Activated CD4-positive, alpha-beta T cell treated with anti-CD3 and anti-CD28 coated beads for 36 hours (primary cell): Measurements from ENCODE around the gene AGFG1. TPM values are rescaled to one million over a fixed set of nuclear protein-coding genes. Genes with fewer than 3 reads are reported as not detected.
A peak's percentile ranks its signal among the peaks of the same experiment; 100 is the strongest.

Experiments
- ATAC-seq: fragments of 200-7000 bp; cut with Tn5 transposase; one replicate; pipeline ENCODE4 v1.10.0; 2021; ENCODE audit warnings: mild to moderate bottlenecking, moderate library complexity
- CTCF ChIA-PET: fragments of 350-600 bp; sonication (Branson Sonifier 250); formaldehyde crosslinking; loops from one replicate; lab custom pipeline; 2021; ENCODE audit warnings: antibody characterized with exemption; lab: Charles Lee
- POLR2A ChIA-PET: fragments of 350-600 bp; sonication (Branson Sonifier 250); formaldehyde crosslinking; loops from one replicate; lab custom pipeline; 2021; ENCODE audit warnings: antibody characterized with exemption, inconsistent platforms; lab: Charles Lee
- DNase-seq: peaks from one replicate; pipeline ENCODE4 v3.0.0-alpha.2; 2020
- H3K27ac Mint-ChIP-seq: one replicate; pipeline ENCODE4 v1.8.0; 2021; ENCODE audit warnings: mixed read lengths
- H3K27me3 Mint-ChIP-seq: one replicate; pipeline ENCODE4 v1.8.0; 2021; ENCODE audit warnings: mixed read lengths
- H3K36me3 Mint-ChIP-seq: one replicate; pipeline ENCODE4 v1.8.0; 2021; ENCODE audit warnings: low read depth, mixed read lengths
- H3K4me1 Mint-ChIP-seq: one replicate; pipeline ENCODE4 v1.8.0; 2021; ENCODE audit warnings: mixed read lengths
- H3K4me3 Mint-ChIP-seq: one replicate; pipeline ENCODE4 v1.8.0; 2021; ENCODE audit warnings: mild to moderate bottlenecking, moderate library complexity, mixed read lengths
- H3K9me3 Mint-ChIP-seq: one replicate; pipeline ENCODE4 v1.8.0; 2021; ENCODE audit warnings: low read depth, mixed read lengths
- intact Hi-C, 2 experiments: fragments of 100-400 bp; cut with DNase I in 1 of 2; cut with micrococcal nuclease in 1 of 2; formaldehyde crosslinking; loops; one replicate each; pipeline versions ENCODE4 v1.14.2 to v1.15.1; 2022 to 2024; cut with DNase I, micrococcal nuclease
- total RNA-seq, 2 experiments: library from RNA; stranded (reverse); gene quantifications; one replicate each; pipeline ENCODE4 v1.2.3, GENCODE V29; 2021

AGFG1 gene
- total RNA-seq, 2 experiments from 2014 or later = 158 to 214 TPM

DNA sequence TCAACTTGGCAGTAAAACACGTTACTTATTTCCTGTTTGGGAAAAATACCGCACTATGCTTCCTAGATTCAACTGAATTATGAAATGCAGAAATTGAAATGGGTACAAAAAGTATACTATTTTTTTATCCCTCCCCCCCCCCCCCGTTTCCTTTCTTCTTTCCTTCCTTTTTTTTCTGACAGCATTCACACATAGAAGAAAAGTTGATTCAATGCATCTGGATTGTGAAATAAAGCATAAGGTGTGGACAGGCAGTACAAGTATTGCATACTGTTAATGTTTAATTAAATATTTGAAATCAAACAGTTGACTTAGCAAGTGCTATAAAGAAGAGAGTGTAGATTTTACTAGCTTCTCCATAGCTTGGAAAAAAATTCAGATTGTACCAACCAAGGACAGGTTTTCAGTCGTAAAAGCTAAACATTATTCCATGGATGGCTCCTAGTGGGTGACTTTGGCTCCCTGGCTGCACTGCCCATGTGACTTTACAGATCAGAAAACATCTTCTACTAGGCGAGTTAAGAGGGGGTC lies 21.6 kb upstream of the AGFG1 start:
- ChIA-PET CTCF (no interaction called here), POLR2A (interaction anchor here (0.6 kb wide), 1 partner anchor 1900 kb away, joined by 9 read pairs; no protein-coding TSS in a partner anchor)
- no peaks in the 10 kb centered on the region for H3K9me3 Mint-ChIP-seq
- H3K27ac Mint-ChIP-seq = no peak overlapping the region
- H3K36me3 Mint-ChIP-seq = no peaks in the 10 kb centered on the region
- peaks cover 3% of the 10 kb centered on the region for H3K27me3 Mint-ChIP-seq
- no peak overlapping the region for H3K4me3 Mint-ChIP-seq
- ATAC-seq (no peak), DNase-seq (no peak)
- intact Hi-C loops = no loop called here
- peaks cover 15% of the 10 kb centered on the region for H3K4me1 Mint-ChIP-seq

DNA sequence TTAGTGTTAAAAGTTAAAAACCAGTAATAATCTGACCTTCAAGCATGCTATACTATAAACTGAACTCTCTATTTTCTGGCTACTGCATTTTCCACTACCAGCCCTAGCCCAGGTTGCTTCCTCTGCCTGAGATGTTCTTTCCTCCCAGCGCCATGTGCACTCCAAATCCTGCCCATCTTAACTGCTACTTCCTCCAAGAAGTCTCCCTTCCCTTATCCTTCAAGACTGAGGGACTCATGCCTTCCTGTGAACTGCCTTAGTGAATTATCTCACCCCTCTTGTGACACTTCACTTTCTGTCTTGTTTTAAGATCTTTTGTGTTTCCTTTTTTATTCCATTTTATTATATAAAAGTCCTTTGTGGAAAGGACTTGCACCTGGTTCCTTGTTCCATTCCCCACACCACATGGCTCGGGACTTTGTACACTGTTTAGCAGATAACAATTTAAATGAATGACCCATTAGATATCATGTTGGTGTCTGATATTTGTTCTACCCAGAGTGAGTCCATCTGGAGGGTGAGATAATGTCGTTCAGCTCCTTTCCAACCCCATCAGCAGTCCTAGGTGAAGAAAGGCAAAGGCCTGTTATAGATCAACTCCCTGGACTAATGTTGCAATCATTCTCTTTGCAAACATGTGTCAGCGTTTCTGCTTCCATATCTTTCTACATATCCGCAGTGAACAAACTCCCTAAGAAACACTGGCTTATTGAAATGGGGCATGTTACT lies 20.9 kb upstream of the AGFG1 start:
- Mint-ChIP-seq H3K36me3 (no peaks in the 10 kb centered on the region), H3K9me3 (no peaks in the 10 kb centered on the region), H3K27me3 (peaks cover 3% of the 10 kb centered on the region), H3K4me3 (no peak overlapping the region), H3K27ac (no peak overlapping the region), H3K4me1 (peaks cover 18% of the 10 kb centered on the region)
- ATAC-seq (no peak), DNase-seq (no peak)
- intact Hi-C loops = no loop called here
- ChIA-PET POLR2A (interaction anchor here (0.6 kb wide), 1 partner anchor 1900 kb away, joined by 9 read pairs; no protein-coding TSS in a partner anchor), CTCF (no interaction called here)

DNA sequence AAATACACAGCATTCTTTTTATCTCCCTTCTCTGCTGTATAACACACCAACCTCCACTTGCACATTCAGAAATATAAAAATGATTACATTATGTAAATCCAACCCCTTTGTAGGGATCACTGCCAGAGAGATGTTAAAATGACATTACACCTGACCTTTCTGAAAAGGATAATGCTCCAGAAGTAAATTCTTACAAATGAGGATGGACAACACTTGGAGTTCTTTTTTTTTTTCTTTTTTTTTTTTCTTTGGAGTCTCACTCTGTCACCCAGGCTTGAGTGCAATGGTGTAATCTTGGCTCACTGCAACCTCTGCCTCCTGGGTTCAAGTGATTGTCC lies 20.3 kb upstream of the AGFG1 start:
- ChIA-PET POLR2A (no interaction called here), CTCF (no interaction called here)
- intact Hi-C loops = no loop called here
- ATAC-seq (no peak), DNase-seq (no peak)
- Mint-ChIP-seq H3K4me1 (peaks cover 23% of the 10 kb centered on the region), H3K4me3 (no peak overlapping the region), H3K27ac (no peak overlapping the region), H3K27me3 (peaks cover 3% of the 10 kb centered on the region), H3K9me3 (no peaks in the 10 kb centered on the region), H3K36me3 (no peaks in the 10 kb centered on the region)

DNA sequence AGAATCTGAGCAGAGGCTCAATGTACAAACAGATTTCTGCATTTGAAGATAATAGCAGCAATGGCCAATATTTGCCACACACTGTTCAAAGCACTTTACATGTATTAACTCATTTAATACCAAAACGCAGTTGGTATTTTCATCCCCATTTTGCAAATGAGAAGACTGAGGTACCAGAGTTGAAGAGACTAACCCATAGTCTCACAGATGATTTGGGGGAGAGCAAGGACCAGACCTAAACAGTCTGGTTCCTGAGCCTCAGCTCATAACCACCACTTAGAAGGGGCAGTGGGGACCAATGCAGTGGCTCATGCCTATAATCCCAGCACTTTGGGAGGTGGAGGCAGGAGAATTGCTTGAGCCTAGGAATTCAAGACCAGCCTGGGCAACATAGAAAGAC lies 18.1 kb upstream of the AGFG1 start:
- no peaks in the 10 kb centered on the region for H3K36me3 Mint-ChIP-seq
- CTCF ChIA-PET = interaction anchor here (0.9 to 1.2 kb wide), 3 partner anchors 11 to 39 kb away, joined by 3 to 5 read pairs (median 4); no protein-coding TSS in a partner anchor
- no peaks in the 10 kb centered on the region for H3K9me3 Mint-ChIP-seq
- DNase-seq = no peak
- peaks cover 40% of the 10 kb centered on the region for H3K4me1 Mint-ChIP-seq
- H3K27me3 Mint-ChIP-seq = no peaks in the 10 kb centered on the region
- H3K4me3 Mint-ChIP-seq = no peak overlapping the region
- POLR2A ChIA-PET = no interaction called here
- H3K27ac Mint-ChIP-seq = no peak overlapping the region
- intact Hi-C loops = no loop called here
- ATAC-seq = no peak

DNA sequence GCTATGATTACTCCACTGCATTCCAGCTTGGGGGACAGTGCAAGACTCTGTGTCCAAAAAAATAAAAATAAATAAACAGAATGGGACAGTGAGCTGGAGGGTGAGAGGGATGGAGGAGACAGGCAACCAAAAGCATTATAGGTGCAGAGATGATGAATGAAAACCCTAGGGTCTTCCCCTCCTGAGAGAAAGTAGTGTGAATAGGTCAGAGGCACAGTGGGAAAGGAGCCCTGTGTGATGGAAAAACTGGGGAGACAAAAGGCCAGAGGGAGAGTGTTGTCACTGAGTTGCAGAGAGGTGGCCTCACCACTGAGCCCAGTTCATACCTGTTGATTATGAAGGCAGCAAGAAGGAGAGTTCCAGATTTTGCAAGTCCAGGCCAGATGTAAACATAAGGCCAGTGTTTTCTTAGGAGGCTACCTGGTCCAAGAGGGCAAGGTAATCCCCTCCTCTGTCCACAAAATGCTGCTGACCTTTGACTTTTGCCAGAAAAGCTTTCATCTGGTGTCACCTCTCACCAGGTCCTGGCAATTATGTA lies 17.6 kb upstream of the AGFG1 start:
- Mint-ChIP-seq H3K9me3 (no peaks in the 10 kb centered on the region), H3K27ac (no peak overlapping the region), H3K4me3 (no peak overlapping the region), H3K36me3 (no peaks in the 10 kb centered on the region), H3K27me3 (no peaks in the 10 kb centered on the region), H3K4me1 (peaks cover 46% of the 10 kb centered on the region)
- ChIA-PET CTCF (interaction anchor here (0.9 to 1.2 kb wide), 3 partner anchors 10 to 39 kb away, joined by 3 to 5 read pairs (median 4); no protein-coding TSS in a partner anchor), POLR2A (no interaction called here)
- DNase-seq (no peak), ATAC-seq (peak; percentile 28)
- intact Hi-C loops = no loop called here

DNA sequence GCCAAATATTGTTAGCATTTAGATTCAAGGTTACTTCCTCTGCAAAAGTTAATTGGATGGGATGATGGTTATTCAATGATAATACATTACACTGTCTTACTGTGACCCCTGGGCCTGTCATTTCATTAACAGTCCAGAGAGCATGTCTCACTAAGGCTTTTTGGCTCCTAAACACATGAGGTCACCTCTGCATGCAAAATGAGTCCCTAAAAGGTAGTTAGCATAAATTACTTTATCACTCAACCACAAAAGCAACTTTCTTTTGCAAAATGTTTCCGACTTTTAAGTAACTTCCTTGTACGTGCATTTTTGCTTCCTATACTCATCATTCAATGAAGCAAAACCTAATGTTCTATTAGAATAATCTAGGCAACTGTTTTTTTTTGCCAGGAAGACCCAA lies 16.8 kb upstream of the AGFG1 start:
- ATAC-seq = no peak
- no peaks in the 10 kb centered on the region for H3K27me3 Mint-ChIP-seq
- ChIA-PET CTCF (interaction anchor here (1.2 kb wide), 1 partner anchor 14 kb away, joined by 5 read pairs; no protein-coding TSS in a partner anchor), POLR2A (no interaction called here)
- no peaks in the 10 kb centered on the region for H3K36me3 Mint-ChIP-seq
- H3K9me3 Mint-ChIP-seq = no peaks in the 10 kb centered on the region
- peaks cover 54% of the 10 kb centered on the region for H3K4me1 Mint-ChIP-seq
- DNase-seq = no peak
- peak overlapping the region; percentile 4 for H3K27ac Mint-ChIP-seq
- intact Hi-C loops = no loop called here
- H3K4me3 Mint-ChIP-seq = no peak overlapping the region

DNA sequence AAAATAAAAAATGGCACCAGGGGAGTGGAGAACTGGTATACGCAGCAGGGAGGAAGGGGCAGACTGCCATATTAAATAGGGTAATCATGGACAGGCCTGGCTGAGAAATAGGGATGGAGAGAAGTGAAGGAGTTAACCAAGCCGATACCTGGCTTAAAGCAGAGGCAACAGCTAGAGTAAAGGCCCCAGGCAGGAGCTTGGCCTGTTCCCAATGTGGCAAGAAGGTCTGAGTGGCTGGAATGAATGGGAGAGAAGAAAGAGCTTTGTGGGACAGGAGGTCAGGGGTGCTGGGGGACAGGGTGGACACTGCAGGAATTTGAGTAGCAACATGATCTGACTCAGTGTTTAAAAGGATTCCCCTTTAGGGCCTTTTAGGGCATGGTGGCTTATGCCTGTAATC lies 15.9 kb upstream of the AGFG1 start:
- ChIA-PET CTCF (no interaction called here), POLR2A (no interaction called here)
- peaks cover 58% of the 10 kb centered on the region for H3K4me1 Mint-ChIP-seq
- H3K27me3 Mint-ChIP-seq = no peaks in the 10 kb centered on the region
- ATAC-seq (no peak), DNase-seq (no peak)
- H3K27ac Mint-ChIP-seq = peak overlapping the region; percentile 65
- intact Hi-C loops = no loop called here
- H3K4me3 Mint-ChIP-seq = no peak overlapping the region
- no peaks in the 10 kb centered on the region for H3K9me3 Mint-ChIP-seq
- H3K36me3 Mint-ChIP-seq = no peaks in the 10 kb centered on the region

DNA sequence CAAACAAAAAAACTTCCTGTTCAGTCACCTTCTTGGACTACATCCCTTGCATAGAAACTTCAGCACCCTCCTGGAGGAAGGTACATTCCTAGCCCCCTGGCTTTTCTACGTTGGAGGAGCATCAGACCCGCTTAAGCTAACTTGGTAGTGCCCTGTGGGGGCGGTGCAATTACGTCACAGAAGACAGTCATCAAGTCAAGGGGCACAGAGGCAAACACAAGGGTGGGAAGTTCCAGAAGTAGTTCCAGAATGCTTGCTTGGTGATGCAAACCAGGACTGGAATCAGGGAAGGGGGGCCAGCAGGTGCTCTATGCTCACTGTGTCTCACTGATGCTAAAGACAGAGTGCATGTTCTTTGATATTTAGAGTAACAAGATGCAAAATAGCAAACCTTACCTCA lies 15.2 kb upstream of the AGFG1 start:
- CTCF ChIA-PET = no interaction called here
- POLR2A ChIA-PET = no interaction called here
- H3K9me3 Mint-ChIP-seq = no peaks in the 10 kb centered on the region
- no peak for ATAC-seq
- no peak overlapping the region for H3K27ac Mint-ChIP-seq
- peak; percentile 67 for DNase-seq
- no peaks in the 10 kb centered on the region for H3K27me3 Mint-ChIP-seq
- no peaks in the 10 kb centered on the region for H3K36me3 Mint-ChIP-seq
- H3K4me1 Mint-ChIP-seq = peaks cover 64% of the 10 kb centered on the region
- intact Hi-C loops = no loop called here
- no peak overlapping the region for H3K4me3 Mint-ChIP-seq

DNA sequence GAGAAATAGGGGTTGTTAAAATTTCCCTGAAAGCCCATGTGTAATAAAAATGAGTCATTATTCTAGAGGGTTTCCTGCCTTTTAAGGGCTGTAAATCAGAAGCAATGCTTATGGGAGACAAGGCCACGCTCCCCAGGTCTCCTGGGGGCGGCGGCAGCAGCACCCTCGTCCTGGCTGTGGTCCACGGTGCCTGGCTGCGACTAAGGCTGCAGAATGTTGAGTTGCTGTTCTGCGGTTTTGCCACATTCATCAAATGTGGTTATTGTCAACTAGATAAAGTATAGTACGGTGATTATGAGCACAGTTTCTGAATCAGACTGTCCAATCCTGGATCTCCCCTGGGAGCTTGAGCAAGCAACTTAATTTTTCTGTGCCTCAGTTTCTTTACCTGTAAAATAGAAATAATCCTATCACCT lies 11.9 kb upstream of the AGFG1 start:
- no peaks in the 10 kb centered on the region for H3K9me3 Mint-ChIP-seq
- intact Hi-C loops = loop anchor here (5.0 kb wide), 3 partner anchors 133 to 623 kb away; partner anchors contain the start of genes MFF (in 1 of the 2) and RHBDD1 (in 1 of the 2)
- H3K36me3 Mint-ChIP-seq = no peaks in the 10 kb centered on the region
- H3K4me3 Mint-ChIP-seq = peak overlapping the region; percentile 60
- no peaks in the 10 kb centered on the region for H3K27me3 Mint-ChIP-seq
- ChIA-PET POLR2A (no interaction called here), CTCF (interaction anchor here (0.6 to 1.5 kb wide), 5 partner anchors 11 to 86 kb away, joined by 3 to 8 read pairs (median 3); no protein-coding TSS in a partner anchor)
- H3K4me1 Mint-ChIP-seq = peaks cover 86% of the 10 kb centered on the region
- ATAC-seq (peak; percentile 37), DNase-seq (peak; percentile 86)
- H3K27ac Mint-ChIP-seq = peak overlapping the region; percentile 85

DNA sequence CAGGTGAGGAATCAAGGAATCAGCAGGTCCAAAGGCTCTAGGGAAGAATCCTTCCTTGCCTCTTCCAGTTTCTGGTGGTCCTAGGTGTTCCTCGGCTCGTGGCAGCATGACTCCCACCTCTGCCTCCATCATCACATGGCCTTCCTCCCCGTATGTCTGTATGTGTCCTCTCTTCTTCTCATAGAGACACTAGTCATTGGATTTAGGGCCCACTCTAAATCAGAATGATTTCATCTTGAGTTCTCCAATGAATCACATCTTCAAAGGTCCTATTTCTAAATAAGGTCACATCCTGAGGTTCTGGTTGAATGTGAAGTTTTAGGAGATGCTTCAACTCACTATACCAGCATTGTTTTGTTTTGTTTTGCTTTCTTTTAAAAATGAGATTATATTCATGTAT lies 11.1 kb upstream of the AGFG1 start:
- Mint-ChIP-seq H3K27ac (peak overlapping the region; percentile 85), H3K36me3 (no peaks in the 10 kb centered on the region), H3K4me1 (peaks cover 91% of the 10 kb centered on the region), H3K9me3 (no peaks in the 10 kb centered on the region), H3K4me3 (peak overlapping the region; percentile 60), H3K27me3 (no peaks in the 10 kb centered on the region)
- DNase-seq (peak; percentile 53), ATAC-seq (peak; percentile 34)
- POLR2A ChIA-PET = no interaction called here
- CTCF ChIA-PET = interaction anchor here (0.6 to 1.5 kb wide), 6 partner anchors 10 to 87 kb away, joined by 3 to 8 read pairs (median 3); no protein-coding TSS in a partner anchor
- intact Hi-C loops = loop anchor here (5.0 kb wide), 3 partner anchors 134 to 624 kb away; partner anchors contain the start of genes MFF (in 1 of the 2) and RHBDD1 (in 1 of the 2)

DNA sequence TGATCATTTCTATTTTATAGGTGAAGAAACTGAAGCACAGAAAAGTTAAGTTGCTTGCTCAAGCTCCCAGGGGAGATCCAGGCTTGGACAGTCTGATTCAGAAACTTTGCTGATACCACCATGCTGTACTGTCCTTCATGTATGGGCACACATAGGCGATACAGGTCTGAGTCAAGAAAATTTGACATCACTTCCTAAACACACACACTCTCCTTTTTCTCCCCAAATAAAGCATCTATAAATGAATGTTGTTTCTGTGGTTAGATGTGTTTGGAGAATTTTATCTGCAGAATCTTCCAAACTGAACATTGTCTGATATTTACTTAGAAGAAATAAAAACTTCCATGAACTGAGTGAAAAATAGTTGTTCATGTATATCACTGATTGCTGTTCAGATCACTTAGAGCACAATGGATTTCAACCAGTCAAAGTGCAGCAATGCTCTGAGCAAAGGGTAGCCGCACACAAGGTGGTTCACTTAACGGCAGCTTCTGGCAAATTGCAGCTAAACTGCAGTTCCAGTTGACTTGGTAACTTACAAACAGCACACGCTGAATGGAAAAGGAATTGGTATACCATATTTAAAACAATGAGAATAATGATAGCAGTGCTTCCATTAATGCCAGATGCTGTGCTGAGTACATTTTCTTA lies 10.0 kb upstream of the AGFG1 start:
- Mint-ChIP-seq H3K9me3 (no peaks in the 10 kb centered on the region), H3K4me1 (peaks cover 90% of the 10 kb centered on the region), H3K27ac (peak overlapping the region; percentile 95), H3K36me3 (no peaks in the 10 kb centered on the region), H3K27me3 (no peaks in the 10 kb centered on the region), H3K4me3 (peak overlapping the region; percentile 58)
- intact Hi-C loops = loop anchor here (1.0 to 5.0 kb wide), 6 partner anchors 51 to 625 kb away; partner anchors contain the start of genes MFF (in 1 of the 2) and RHBDD1 (in 1 of the 2)
- peak; percentile 1 for ATAC-seq
- DNase-seq = peak; percentile 34
- POLR2A ChIA-PET = no interaction called here
- CTCF ChIA-PET = interaction anchor here (1.0 kb wide), 1 partner anchor 9 kb away, joined by 4 read pairs; no protein-coding TSS in a partner anchor
